ENCODE results near the gene GPC5.

- no peak for TF ChIP-seq POLR2A (IDR thresholded peaks at IDR 0.05)
- no peak for TF ChIP-seq CTCF (IDR thresholded peaks at IDR 0.05)
Observed at GRCh38 chr13:91546900-91547299, 148.5 kb downstream of the GPC5 start.
